Uterus (tissue), 2 donors: Measurements from ENCODE around the gene ZNF547.

Experiments used
- CTCF ChIP-seq, 4 experiments: fragments of 200-600 bp in 2 of 4; fragments of 450-650 bp in 2 of 4; sonication (generic) in 2 of 4; IDR thresholded peaks; one replicate each; pipeline ENCODE4 v1.5.1; 2016 to 2019; ENCODE audit warnings: antibody characterized with exemption in 4 of 4, mild to moderate bottlenecking in 2 of 4, moderate library complexity in 1 of 4
- POLR2A ChIP-seq, 2 donors: fragments of 450-650 bp; IDR thresholded peaks; one replicate each; pipeline ENCODE4 v1.6.1; 2016; ENCODE audit warnings: antibody characterized with exemption in 2 of 2, mild to moderate bottlenecking in 1 of 2, moderate library complexity in 1 of 2

GRCh38 chr19:57406516-57407123, 43.3 kb downstream of the ZNF547 start:
- TF ChIP-seq CTCF (IDR thresholded peaks at IDR 0.05): no peak
- no peak for TF ChIP-seq POLR2A (IDR thresholded peaks at IDR 0.05)
